ENCODE measurements around the gene AFG1L.
"Not testable (repeated sequence)": the region's sequence is repeated elsewhere in the genome, so short reads cannot be mapped to it uniquely, and the experiment has no call there.

The AFG1L gene

GRCh38 chr6:108269955-108270354 lies 24.9 kb upstream of the AFG1L start:
- H3K9me3 ChIP-seq; H3K4me3 ChIP-seq; H3K27me3 ChIP-seq (ENCODE audit: low read depth); in situ Hi-C loops (cut with MboI; ENCODE audit: low sequenced_read_pairs); H3K4me1 ChIP-seq; DNase-seq (ENCODE audit: low spot score in 2 of 2); H3K36me3 ChIP-seq (replicated peaks): not testable (repeated sequence)

- no peak for DNase-seq (ENCODE audit: low spot score in 2 of 2)
- Histone ChIP-seq H3K4me1 (peaks cover 9% of the 10 kb centered on the region), H3K4me3 (no peak overlapping the region), H3K27me3 (ENCODE audit: low read depth) (no peaks in the 10 kb centered on the region), H3K9me3 (no peaks in the 10 kb centered on the region), H3K36me3 (replicated peaks) (no peaks in the 10 kb centered on the region)
- in situ Hi-C loops (cut with MboI; ENCODE audit: low sequenced_read_pairs), result no loop called here
Observed at GRCh38 chr6:108274546-108274945, 20.3 kb upstream of the AFG1L start.

- Histone ChIP-seq H3K36me3 (replicated peaks) (no peaks in the 10 kb centered on the region), H3K27me3 (ENCODE audit: low read depth) (no peaks in the 10 kb centered on the region), H3K4me3 (no peak overlapping the region), H3K9me3 (no peaks in the 10 kb centered on the region), H3K4me1 (peaks cover 13% of the 10 kb centered on the region)
- DNase-seq (ENCODE audit: low spot score in 2 of 2), result no peak
- in situ Hi-C loops (cut with MboI; ENCODE audit: low sequenced_read_pairs), result no loop called here
Observed at GRCh38 chr6:108275976-108276375, 18.9 kb upstream of the AFG1L start.

GRCh38 chr6:108277295-108277694 lies 17.6 kb upstream of the AFG1L start:
- Histone ChIP-seq H3K36me3 (replicated peaks) (no peaks in the 10 kb centered on the region), H3K9me3 (no peaks in the 10 kb centered on the region), H3K4me3 (no peak overlapping the region), H3K4me1 (peaks cover 13% of the 10 kb centered on the region), H3K27me3 (ENCODE audit: low read depth) (no peaks in the 10 kb centered on the region)
- in situ Hi-C loops (cut with MboI; ENCODE audit: low sequenced_read_pairs), result no loop called here
- DNase-seq (ENCODE audit: low spot score in 2 of 2), result no peak

- H3K4me1 ChIP-seq, result peaks cover 13% of the 10 kb centered on the region
- no peaks in the 10 kb centered on the region for H3K9me3 ChIP-seq
- no peak overlapping the region for H3K4me3 ChIP-seq
- no peaks in the 10 kb centered on the region for H3K27me3 ChIP-seq (ENCODE audit: low read depth)
- in situ Hi-C loops (cut with MboI; ENCODE audit: low sequenced_read_pairs), result no loop called here
- H3K36me3 ChIP-seq (replicated peaks), result no peaks in the 10 kb centered on the region
- no peak for DNase-seq (ENCODE audit: low spot score in 2 of 2)
Observed at GRCh38 chr6:108277831-108278230, 17.0 kb upstream of the AFG1L start.

GRCh38 chr6:108285381-108285780 lies 9.5 kb upstream of the AFG1L start:
- no peak for DNase-seq (ENCODE audit: low spot score in 2 of 2)
- Histone ChIP-seq H3K9me3 (no peaks in the 10 kb centered on the region), H3K4me1 (no peaks in the 10 kb centered on the region), H3K36me3 (replicated peaks) (no peaks in the 10 kb centered on the region), H3K4me3 (no peak overlapping the region), H3K27me3 (ENCODE audit: low read depth) (no peaks in the 10 kb centered on the region)
- in situ Hi-C loops (cut with MboI; ENCODE audit: low sequenced_read_pairs), result no loop called here

- H3K9me3 ChIP-seq, result no peaks in the 10 kb centered on the region
- no peak overlapping the region for H3K4me3 ChIP-seq
- DNase-seq (ENCODE audit: low spot score in 2 of 2), result no peak
- no peaks in the 10 kb centered on the region for H3K36me3 ChIP-seq (replicated peaks)
- in situ Hi-C loops (cut with MboI; ENCODE audit: low sequenced_read_pairs), result no loop called here
- H3K27me3 ChIP-seq (ENCODE audit: low read depth), result no peaks in the 10 kb centered on the region
- no peaks in the 10 kb centered on the region for H3K4me1 ChIP-seq
Observed at GRCh38 chr6:108286366-108286765, 8.5 kb upstream of the AFG1L start.

- DNase-seq (ENCODE audit: low spot score in 2 of 2), result no peak
- no peaks in the 10 kb centered on the region for H3K27me3 ChIP-seq (ENCODE audit: low read depth)
- in situ Hi-C loops (cut with MboI; ENCODE audit: low sequenced_read_pairs), result no loop called here
- H3K4me3 ChIP-seq, result no peak overlapping the region
- peaks cover 5% of the 10 kb centered on the region for H3K4me1 ChIP-seq
- H3K9me3 ChIP-seq, result no peaks in the 10 kb centered on the region
- H3K36me3 ChIP-seq (replicated peaks), result no peaks in the 10 kb centered on the region
Observed at GRCh38 chr6:108287373-108287772, 7.5 kb upstream of the AFG1L start.

- no peaks in the 10 kb centered on the region for H3K27me3 ChIP-seq (ENCODE audit: low read depth)
- H3K4me1 ChIP-seq, result peaks cover 7% of the 10 kb centered on the region
- no peak for DNase-seq (ENCODE audit: low spot score in 2 of 2)
- H3K9me3 ChIP-seq, result no peaks in the 10 kb centered on the region
- in situ Hi-C loops (cut with MboI; ENCODE audit: low sequenced_read_pairs), result no loop called here
- H3K36me3 ChIP-seq (replicated peaks), result no peaks in the 10 kb centered on the region
- no peak overlapping the region for H3K4me3 ChIP-seq
Observed at GRCh38 chr6:108288742-108289141, 6.1 kb upstream of the AFG1L start.

GRCh38 chr6:108291091-108291490 lies 3.8 kb upstream of the AFG1L start:
- Histone ChIP-seq H3K9me3 (no peaks in the 10 kb centered on the region), H3K36me3 (replicated peaks) (no peaks in the 10 kb centered on the region), H3K27me3 (ENCODE audit: low read depth) (no peaks in the 10 kb centered on the region), H3K4me3 (no peak overlapping the region), H3K4me1 (peaks cover 16% of the 10 kb centered on the region)
- DNase-seq (ENCODE audit: low spot score in 2 of 2), result no peak
- in situ Hi-C loops (cut with MboI; ENCODE audit: low sequenced_read_pairs), result no loop called here

- H3K4me1 ChIP-seq, result peaks cover 18% of the 10 kb centered on the region
Observed at GRCh38 chr6:108292561-108292960, 2.3 kb upstream of the AFG1L start.

GRCh38 chr6:108293527-108294296 lies 1.1 kb upstream of the AFG1L start:
- Histone ChIP-seq H3K27me3 (ENCODE audit: low read depth) (no peaks in the 10 kb centered on the region), H3K9me3 (no peaks in the 10 kb centered on the region), H3K36me3 (replicated peaks) (no peaks in the 10 kb centered on the region), H3K4me1 (peaks cover 18% of the 10 kb centered on the region), H3K4me3 (peak overlapping the region; percentile 63)
- in situ Hi-C loops (cut with MboI; ENCODE audit: low sequenced_read_pairs), result no loop called here
- DNase-seq (ENCODE audit: low spot score in 2 of 2), result peak in 1 of 2 experiments; percentile 19

More at GRCh38 chr6:108292561-108292960, 2.3 kb upstream of the AFG1L start:
- DNase-seq (ENCODE audit: low spot score in 2 of 2); in situ Hi-C loops (cut with MboI; ENCODE audit: low sequenced_read_pairs); H3K9me3 ChIP-seq; H3K4me3 ChIP-seq; H3K36me3 ChIP-seq (replicated peaks); H3K27me3 ChIP-seq (ENCODE audit: low read depth): not testable (repeated sequence)

GRCh38 chr6:108294297-108294726 lies 542 bp upstream of the AFG1L start:
- no peak for DNase-seq (ENCODE audit: low spot score in 2 of 2)
- Histone ChIP-seq H3K4me3 (peak overlapping the region; percentile 63), H3K4me1 (peaks cover 18% of the 10 kb centered on the region), H3K36me3 (replicated peaks) (no peaks in the 10 kb centered on the region), H3K27me3 (ENCODE audit: low read depth) (no peaks in the 10 kb centered on the region), H3K9me3 (no peaks in the 10 kb centered on the region)
- in situ Hi-C loops (cut with MboI; ENCODE audit: low sequenced_read_pairs), result no loop called here

- no peaks in the 10 kb centered on the region for H3K36me3 ChIP-seq (replicated peaks)
- no peaks in the 10 kb centered on the region for H3K9me3 ChIP-seq
- peak overlapping the region; percentile 63 for H3K4me3 ChIP-seq
- in situ Hi-C loops (cut with MboI; ENCODE audit: low sequenced_read_pairs), result no loop called here
- H3K27me3 ChIP-seq (ENCODE audit: low read depth), result no peaks in the 10 kb centered on the region
- peak in 1 of 2 experiments; percentile 7 for DNase-seq (ENCODE audit: low spot score in 2 of 2)
- H3K4me1 ChIP-seq, result peaks cover 18% of the 10 kb centered on the region
Observed at GRCh38 chr6:108295676-108296075, 822 bp downstream of the AFG1L start.

- DNase-seq (ENCODE audit: low spot score in 2 of 2), result no peak
- H3K36me3 ChIP-seq (replicated peaks), result no peaks in the 10 kb centered on the region
- H3K4me3 ChIP-seq, result no peak overlapping the region
- H3K9me3 ChIP-seq, result no peaks in the 10 kb centered on the region
- in situ Hi-C loops (cut with MboI; ENCODE audit: low sequenced_read_pairs), result no loop called here
- H3K27me3 ChIP-seq (ENCODE audit: low read depth), result no peaks in the 10 kb centered on the region
- H3K4me1 ChIP-seq, result peaks cover 14% of the 10 kb centered on the region
Observed at GRCh38 chr6:108302386-108302785, 7.5 kb downstream of the AFG1L start.

Data from HAP-1 (cell line).